NB4 (cell line): Measurements from ENCODE around the gene TMEM80.

Experiments used
- CTCF ChIP-seq: IDR thresholded peaks from one replicate; pipeline ENCODE4 v1.5.1; 2012; ENCODE audit warnings: low read depth, low read length
- MYC ChIP-seq: IDR thresholded peaks from 2 replicates; pipeline ENCODE4 v1.6.1; 2011; ENCODE audit warnings: low read depth, low read length

- TF ChIP-seq CTCF (no peak), MYC (no peak)
Observed at GRCh38 chr11:704781-705645, 9.4 kb downstream of the TMEM80 start.
